GM19099 (cell line): ENCODE results near the gene KCNN3.

Source experiments
- POLR2A ChIP-seq: IDR thresholded peaks from 3 replicates; pipeline ENCODE4 v1.6.1; 2011; ENCODE audit warnings: low read depth; ENCODE audit not compliant: insufficient read length; ENCODE audit errors: extremely low read depth

KCNN3 gene

GRCh38 chr1:154744352-154745035, 125.6 kb downstream of the KCNN3 start:
- TF ChIP-seq POLR2A, result no peak

DNA sequence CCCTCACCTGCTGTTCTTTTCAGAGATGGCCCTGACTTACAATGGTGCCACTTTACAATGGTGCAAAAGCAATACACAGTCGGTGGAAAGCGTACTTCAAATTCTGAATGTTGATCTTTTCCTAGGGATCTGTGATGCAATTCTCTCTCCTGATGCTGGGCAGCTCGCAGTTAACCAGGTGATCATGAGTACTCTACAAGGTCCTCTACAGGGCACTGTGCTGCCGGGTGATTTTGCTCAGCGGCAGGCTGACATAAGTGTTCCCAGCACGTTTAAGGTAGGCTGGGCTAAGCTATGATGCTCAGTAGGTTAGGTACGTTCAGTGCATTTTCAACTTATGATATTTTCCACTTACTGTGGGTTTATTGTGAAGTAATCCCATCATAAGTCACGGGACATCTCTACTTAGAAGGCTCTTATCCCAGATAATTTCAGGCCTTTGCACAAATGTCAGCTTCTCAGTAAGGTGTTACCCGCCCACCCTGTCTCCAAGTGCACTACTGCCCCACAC, 126.5 kb downstream of the KCNN3 start:
- no peak for TF ChIP-seq POLR2A

- TF ChIP-seq POLR2A, result no peak
Observed at GRCh38 chr1:154742606-154743005, 127.5 kb downstream of the KCNN3 start.

DNA sequence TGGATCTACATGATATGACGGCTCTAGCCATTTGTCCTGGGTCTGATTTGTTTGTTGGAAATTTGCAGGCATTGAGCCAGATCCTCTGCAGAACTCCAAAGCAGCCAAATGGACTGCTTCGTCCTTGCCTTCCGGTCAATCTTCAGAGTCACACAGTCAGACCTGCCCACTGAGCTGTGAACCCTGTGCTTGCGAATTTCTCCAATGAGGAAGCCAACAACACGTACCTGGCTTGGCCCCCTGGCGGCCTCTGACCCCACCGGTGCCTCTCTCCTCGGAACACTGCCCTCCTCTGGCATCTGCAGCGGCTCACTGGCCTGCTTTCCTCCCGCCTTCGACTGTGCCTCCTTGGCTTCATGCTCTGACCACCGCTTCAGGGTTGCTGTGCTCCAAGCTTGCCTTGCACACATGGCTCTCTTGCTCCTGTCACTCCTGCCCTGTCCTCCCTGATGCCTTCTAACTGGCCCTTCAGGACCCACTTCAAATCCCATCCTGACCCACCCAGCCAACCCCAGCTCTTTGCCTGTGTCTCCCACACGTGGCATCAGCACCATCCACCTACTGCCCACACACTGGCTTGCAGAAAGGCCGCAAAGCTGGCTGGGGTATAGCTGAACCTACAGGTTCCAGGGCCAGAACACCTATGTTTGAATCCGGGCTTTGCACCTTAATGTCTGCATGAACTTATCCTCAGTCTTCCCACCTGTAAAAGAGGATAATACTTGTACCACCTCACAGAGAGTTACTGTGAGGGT, 128.2 kb downstream of the KCNN3 start:
- TF ChIP-seq POLR2A, result no peak

DNA sequence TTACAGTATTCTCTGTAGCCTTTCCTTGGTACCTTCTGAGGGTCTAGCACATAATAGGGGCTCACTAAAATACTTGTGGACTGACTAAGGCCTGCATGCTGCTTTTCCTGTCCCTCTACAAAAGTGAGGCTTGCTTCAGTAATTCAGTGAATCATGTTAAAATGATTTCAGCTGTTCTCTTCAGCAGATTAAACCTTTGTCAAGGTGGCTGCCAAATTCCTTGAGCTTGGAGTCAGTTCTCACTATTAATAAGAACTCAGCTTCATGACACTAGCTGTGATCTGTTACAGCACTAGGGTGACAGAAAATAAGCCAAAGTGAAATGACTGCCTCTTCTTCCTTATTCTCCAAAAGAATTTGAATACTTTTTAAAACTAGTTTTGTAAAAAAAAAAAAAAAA, 128.8 kb downstream of the KCNN3 start:
- no peak for TF ChIP-seq POLR2A

DNA sequence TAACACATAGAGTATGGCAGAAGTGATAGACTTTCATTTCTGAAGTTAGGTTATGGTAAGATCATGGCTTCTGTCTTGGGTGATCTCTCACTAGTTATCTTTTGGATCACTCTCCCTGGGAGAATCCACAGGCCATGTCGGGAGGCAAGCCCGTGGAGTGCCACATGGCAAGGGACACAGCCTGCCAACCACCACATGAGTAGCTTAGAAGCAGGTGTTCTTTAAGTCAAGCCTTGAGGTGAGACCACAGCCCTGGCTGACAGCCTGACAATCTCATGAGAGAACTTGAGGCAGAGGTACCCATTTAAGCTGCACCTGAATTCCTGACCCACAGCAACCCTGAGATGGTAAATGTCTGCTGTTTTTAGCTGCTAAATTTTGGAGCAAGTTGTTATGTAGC, 130.4 kb downstream of the KCNN3 start:
- TF ChIP-seq POLR2A, result no peak

- no peak for TF ChIP-seq POLR2A
Observed at GRCh38 chr1:154736841-154737240, 133.2 kb downstream of the KCNN3 start.

DNA sequence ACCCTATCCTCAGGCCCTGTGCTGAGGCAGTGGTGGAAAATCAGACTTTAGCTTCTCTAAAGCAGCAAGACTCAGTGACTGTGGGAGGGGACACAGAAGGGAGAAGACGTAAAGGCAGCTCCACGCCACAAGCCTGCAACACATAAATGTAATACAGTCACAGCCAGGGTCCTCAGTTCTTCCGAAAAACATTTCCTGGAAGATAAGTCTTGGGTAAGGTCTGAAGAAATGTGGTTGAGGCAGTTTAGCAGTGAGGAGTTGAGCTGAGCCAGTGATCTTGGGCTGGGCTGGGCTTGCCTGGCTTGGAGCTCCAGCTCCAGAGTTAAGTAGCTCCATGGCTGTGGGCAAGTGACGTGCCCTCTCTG, 134.3 kb downstream of the KCNN3 start:
- no peak for TF ChIP-seq POLR2A

DNA sequence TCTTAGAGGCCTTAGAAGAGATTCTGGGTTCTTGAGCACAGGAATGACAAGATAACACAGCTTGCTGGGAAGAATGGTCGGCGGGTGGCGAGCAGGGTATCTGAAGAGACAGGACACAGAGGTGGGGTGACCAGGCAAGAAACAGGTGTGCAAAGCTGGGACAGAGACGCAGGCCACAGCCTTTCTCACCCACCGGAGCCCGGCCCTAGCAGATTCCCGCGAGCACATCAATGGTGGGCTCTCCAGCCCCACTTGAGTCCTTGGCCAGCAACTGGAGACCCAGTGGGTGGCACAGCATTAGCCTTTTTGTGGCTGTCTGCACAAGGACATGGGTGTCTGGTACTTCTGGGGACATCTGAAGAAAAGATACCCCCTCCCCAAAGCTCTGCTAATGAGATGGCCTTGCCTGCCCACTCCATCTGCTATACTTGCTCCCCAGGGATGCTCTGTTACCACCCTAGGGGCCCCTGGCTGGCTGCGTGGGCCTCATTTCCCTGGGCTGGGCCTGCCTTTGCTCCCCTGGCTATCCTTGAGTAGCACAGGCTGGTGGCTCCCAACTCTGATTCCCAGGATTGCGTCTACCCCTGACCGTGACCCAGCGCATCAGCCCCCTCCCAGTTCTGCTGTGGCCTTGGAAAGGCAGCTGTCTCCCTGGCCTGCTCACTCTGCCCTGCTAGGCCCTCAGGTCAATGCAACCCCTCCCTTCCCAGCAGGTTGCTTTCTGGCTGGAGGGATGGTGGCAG, 134.8 kb downstream of the KCNN3 start:
- no peak for TF ChIP-seq POLR2A

GRCh38 chr1:154733621-154734020, 136.5 kb downstream of the KCNN3 start:
- TF ChIP-seq POLR2A, result no peak

- no peak for TF ChIP-seq POLR2A
Observed at GRCh38 chr1:154730986-154731489, 139.0 kb downstream of the KCNN3 start.

DNA sequence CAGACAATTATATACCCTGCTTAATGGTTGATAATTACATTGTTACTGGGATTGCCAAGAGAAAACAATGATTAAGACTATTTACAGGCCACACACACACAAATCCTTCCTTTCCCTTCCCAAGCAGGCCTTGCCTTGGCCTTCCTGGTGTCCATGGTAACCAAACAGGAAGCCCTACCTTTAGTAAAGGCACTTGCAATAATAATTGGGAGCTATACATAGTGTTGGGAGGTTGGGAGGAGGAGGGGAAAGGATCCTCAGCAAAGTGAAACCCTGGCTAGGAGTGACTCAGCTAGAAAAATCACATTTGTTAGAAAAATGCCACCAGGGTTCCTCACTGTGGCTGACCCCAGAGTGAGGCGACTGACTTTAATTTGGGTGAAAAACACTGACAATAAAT, 139.8 kb downstream of the KCNN3 start:
- TF ChIP-seq POLR2A, result no peak

GRCh38 chr1:154729577-154729976, 140.5 kb downstream of the KCNN3 start:
- no peak for TF ChIP-seq POLR2A

DNA sequence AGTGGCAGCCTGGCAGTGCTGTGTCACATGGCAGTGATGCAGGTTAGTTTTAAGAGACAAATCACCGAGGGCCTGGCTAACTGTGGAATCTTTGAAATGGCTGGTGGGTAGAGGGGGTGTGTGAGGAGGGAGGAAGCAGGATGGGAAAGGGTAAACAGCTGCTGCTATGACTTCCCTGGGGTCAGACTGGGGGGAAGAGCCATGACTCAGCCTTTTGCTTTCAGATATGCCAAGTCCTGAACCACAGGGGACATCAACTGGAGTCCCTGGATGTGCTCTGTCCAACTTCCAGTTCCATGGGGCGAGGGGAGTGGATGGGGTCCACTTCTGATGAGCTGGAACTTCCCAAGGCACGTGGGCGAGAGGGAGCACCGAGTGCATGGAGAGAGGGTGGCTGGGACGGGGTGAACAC, 141.0 kb downstream of the KCNN3 start:
- no peak for TF ChIP-seq POLR2A
